BE2C (cell line): ENCODE measurements around the gene ARHGEF18.

Experiments used
- DNase-seq: peaks from one replicate; pipeline ENCODE4 v3.0.0-alpha.2; 2020
- H3K27me3 ChIP-seq: fragments of 250-450 bp; sonication (Bioruptor Pico); 2 replicates; pipeline ENCODE4 v1.5.1; 2020; ENCODE audit warnings: mild to moderate bottlenecking
- H3K36me3 ChIP-seq: fragments of 250-450 bp; sonication (Bioruptor Pico); 2 replicates; pipeline ENCODE4 v1.5.1; 2020; ENCODE audit warnings: mild to moderate bottlenecking
- H3K4me1 ChIP-seq: fragments of 250-450 bp; sonication (Bioruptor Pico); 2 replicates; pipeline ENCODE4 v1.5.1; 2020
- H3K4me3 ChIP-seq: 2 replicates; pipeline ENCODE4 v1.5.1; 2011; ENCODE audit warnings: low read depth, low read length
- H3K9me3 ChIP-seq: fragments of 250-450 bp; sonication (Bioruptor Pico); 2 replicates; pipeline ENCODE4 v1.5.1; 2020
- TF ChIP-seq, protein P1 (sequence below): IDR thresholded peaks from 2 replicates; pipeline ENCODE4 v1.5.1; 2012; ENCODE audit warnings: mild to moderate bottlenecking, low read depth, low read length

ARHGEF18 gene

GRCh38 chr19:7376151-7376852 lies 27.6 kb downstream of the ARHGEF18 start:
- TF ChIP-seq, protein P1, sequence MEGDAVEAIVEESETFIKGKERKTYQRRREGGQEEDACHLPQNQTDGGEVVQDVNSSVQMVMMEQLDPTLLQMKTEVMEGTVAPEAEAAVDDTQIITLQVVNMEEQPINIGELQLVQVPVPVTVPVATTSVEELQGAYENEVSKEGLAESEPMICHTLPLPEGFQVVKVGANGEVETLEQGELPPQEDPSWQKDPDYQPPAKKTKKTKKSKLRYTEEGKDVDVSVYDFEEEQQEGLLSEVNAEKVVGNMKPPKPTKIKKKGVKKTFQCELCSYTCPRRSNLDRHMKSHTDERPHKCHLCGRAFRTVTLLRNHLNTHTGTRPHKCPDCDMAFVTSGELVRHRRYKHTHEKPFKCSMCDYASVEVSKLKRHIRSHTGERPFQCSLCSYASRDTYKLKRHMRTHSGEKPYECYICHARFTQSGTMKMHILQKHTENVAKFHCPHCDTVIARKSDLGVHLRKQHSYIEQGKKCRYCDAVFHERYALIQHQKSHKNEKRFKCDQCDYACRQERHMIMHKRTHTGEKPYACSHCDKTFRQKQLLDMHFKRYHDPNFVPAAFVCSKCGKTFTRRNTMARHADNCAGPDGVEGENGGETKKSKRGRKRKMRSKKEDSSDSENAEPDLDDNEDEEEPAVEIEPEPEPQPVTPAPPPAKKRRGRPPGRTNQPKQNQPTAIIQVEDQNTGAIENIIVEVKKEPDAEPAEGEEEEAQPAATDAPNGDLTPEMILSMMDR: no peak
- Histone ChIP-seq H3K9me3 (no peaks in the 10 kb centered on the region), H3K4me1 (no peaks in the 10 kb centered on the region), H3K4me3 (no peak overlapping the region), H3K27me3 (peaks cover 5% of the 10 kb centered on the region; the same call in 1 of the 2 replicates), H3K36me3 (no peaks in the 10 kb centered on the region)
- no peak for DNase-seq

- DNase-seq: no peak
- no peak overlapping the region for H3K4me3 ChIP-seq
- TF ChIP-seq, protein P1: no peak
- peaks cover 5% of the 10 kb centered on the region; the same call in 1 of the 2 replicates for H3K27me3 ChIP-seq
- no peaks in the 10 kb centered on the region for H3K9me3 ChIP-seq
- H3K36me3 ChIP-seq: no peaks in the 10 kb centered on the region
- no peaks in the 10 kb centered on the region for H3K4me1 ChIP-seq
Measured at GRCh38 chr19:7377196-7377595, 28.5 kb downstream of the ARHGEF18 start.

DNA sequence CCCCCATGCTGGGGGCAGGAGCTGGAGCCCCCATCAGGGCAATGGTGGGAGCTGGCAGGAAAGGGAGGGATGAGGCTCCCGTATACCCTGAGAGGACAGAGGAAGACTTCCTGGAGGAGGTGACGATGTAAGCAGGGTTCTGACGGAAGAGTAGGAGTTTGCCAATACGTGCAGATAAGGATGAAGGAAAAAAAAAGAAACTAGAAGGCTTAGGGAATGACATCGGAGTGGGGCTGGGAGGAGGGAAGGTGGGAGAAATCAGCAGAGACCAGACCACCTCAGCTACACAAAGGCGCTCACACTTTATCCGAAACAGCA lies 32.3 kb downstream of the ARHGEF18 start:
- Histone ChIP-seq H3K4me3 (no peak overlapping the region), H3K27me3 (0 out of 2 replicates have a peak, but pooled peaks cover 1% of the 10 kb centered on the region), H3K36me3 (no peaks in the 10 kb centered on the region), H3K9me3 (no peaks in the 10 kb centered on the region), H3K4me1 (no peaks in the 10 kb centered on the region)
- DNase-seq: no peak
- TF ChIP-seq, protein P1: no peak

GRCh38 chr19:7382694-7383093 lies 34.0 kb downstream of the ARHGEF18 start:
- Histone ChIP-seq H3K9me3 (no peaks in the 10 kb centered on the region), H3K4me1 (no peaks in the 10 kb centered on the region), H3K36me3 (no peaks in the 10 kb centered on the region), H3K27me3 (no peaks in the 10 kb centered on the region), H3K4me3 (no peak overlapping the region)
- DNase-seq: no peak
- TF ChIP-seq, protein P1: no peak

DNA sequence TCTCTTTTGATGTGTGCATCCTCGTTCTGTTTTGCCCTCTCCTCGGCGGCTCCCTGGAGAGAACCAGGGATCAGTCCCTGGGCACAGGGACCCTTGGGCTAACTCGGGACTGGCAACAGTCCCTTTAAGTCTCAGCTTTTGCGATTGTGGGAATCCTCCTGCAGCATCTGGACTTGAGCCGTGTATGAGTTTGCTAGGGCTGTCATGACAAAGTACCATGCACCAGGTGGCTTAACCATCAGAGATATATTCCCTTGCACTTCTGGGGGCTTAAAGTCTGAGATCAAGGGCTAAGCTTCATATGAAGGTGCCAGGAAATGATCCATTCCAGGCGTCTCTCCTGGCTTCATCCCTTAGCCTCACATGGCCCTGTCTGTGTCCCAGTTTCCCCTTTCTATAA lies 34.5 kb downstream of the ARHGEF18 start:
- no peaks in the 10 kb centered on the region for H3K9me3 ChIP-seq
- H3K4me1 ChIP-seq: no peaks in the 10 kb centered on the region
- H3K27me3 ChIP-seq: no peaks in the 10 kb centered on the region
- TF ChIP-seq, protein P1: no peak
- DNase-seq: no peak
- H3K4me3 ChIP-seq: no peak overlapping the region
- H3K36me3 ChIP-seq: no peaks in the 10 kb centered on the region

DNA sequence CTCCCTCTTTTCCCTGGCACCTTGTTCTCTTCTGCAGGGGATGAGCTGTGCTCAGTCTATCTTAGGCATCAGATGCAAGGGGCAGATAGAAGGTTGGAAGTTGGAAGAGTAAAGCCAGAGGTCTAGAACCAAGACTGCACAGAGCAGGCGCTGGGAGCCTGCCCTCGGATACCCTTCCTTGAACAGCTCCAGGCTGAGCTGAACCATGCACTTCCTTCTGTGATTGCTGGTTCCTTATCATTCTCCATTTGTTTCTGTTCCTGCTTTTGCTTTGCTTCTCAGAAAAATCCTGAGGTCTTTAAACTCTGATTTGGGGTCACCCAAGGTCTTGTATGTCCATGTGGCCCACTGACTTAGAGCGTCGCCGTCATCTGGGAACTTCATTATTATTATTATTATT lies 36.3 kb downstream of the ARHGEF18 start:
- Histone ChIP-seq H3K9me3 (no peaks in the 10 kb centered on the region), H3K4me1 (no peaks in the 10 kb centered on the region), H3K27me3 (no peaks in the 10 kb centered on the region), H3K4me3 (no peak overlapping the region), H3K36me3 (no peaks in the 10 kb centered on the region)
- no peak for DNase-seq
- TF ChIP-seq, protein P1: no peak
